Natural killer cell (primary cell): ENCODE data around the gene FGFR2. TPM values are rescaled to one million over a fixed set of nuclear protein-coding genes. Genes with fewer than 3 reads are reported as not detected.

Experiments
- ATAC-seq, 3 donors: fragments of 150-1000 bp in 2 of 3; fragments of 200-7000 bp in 1 of 3; cut with Tn5 transposase; 1 replicate in 1 of 3; 2 replicates in 2 of 3; pipeline ENCODE4 v1.10.0; 2021; ENCODE audit warnings: mild to moderate bottlenecking in 2 of 3, moderate library complexity in 2 of 3
- DNase-seq, 2 donors: peaks; one replicate each; pipeline versions ENCODE4 v3.0.0 to v3.0.0-alpha.2; 2013 to 2021; ENCODE audit warnings: mixed read lengths in 1 of 2
- H3K27ac ChIP-seq: one replicate; pipeline ENCODE4 v1.5.1; 2013; ENCODE audit warnings: mild to moderate bottlenecking, low read length
- H3K27me3 ChIP-seq: one replicate; pipeline ENCODE4 v1.6.1; 2013; ENCODE audit warnings: low read length; ENCODE audit not compliant: control insufficient read depth, insufficient read depth
- H3K36me3 ChIP-seq: one replicate; pipeline ENCODE4 v1.6.1; 2013; ENCODE audit warnings: low read length; ENCODE audit not compliant: control insufficient read depth, insufficient read depth
- H3K4me1 ChIP-seq: one replicate; pipeline ENCODE4 v1.6.1; 2013; ENCODE audit warnings: low read length; ENCODE audit not compliant: control insufficient read depth, insufficient read depth
- H3K4me3 ChIP-seq: one replicate; pipeline ENCODE4 v1.5.1; 2013; ENCODE audit warnings: low read length
- H3K9me3 ChIP-seq: one replicate; pipeline ENCODE4 v1.6.1; 2013; ENCODE audit warnings: low read length; ENCODE audit not compliant: control insufficient read depth, insufficient read depth
- H3K27ac Mint-ChIP-seq, 2 donors: one replicate each; pipeline ENCODE4 v1.8.0; 2022; ENCODE audit warnings: mild to moderate bottlenecking in 2 of 2, mixed read lengths in 2 of 2, moderate library complexity in 1 of 2
- H3K27me3 Mint-ChIP-seq, 2 donors: one replicate each; pipeline ENCODE4 v1.8.0; 2022; ENCODE audit warnings: low read depth in 2 of 2, mixed read lengths in 2 of 2
- H3K36me3 Mint-ChIP-seq: one replicate; pipeline ENCODE4 v1.8.0; 2022; ENCODE audit warnings: mixed read lengths
- H3K4me1 Mint-ChIP-seq, 2 donors: one replicate each; pipeline ENCODE4 v1.8.0; 2022; ENCODE audit warnings: mixed read lengths in 2 of 2
- H3K4me3 Mint-ChIP-seq: one replicate; pipeline ENCODE4 v1.8.0; 2022; ENCODE audit warnings: mild to moderate bottlenecking, moderate library complexity, mixed read lengths
- H3K9me3 Mint-ChIP-seq, 2 donors: one replicate each; pipeline ENCODE4 v1.8.0; 2022; ENCODE audit warnings: mixed read lengths in 2 of 2
- CTCF ChIP-seq: fragments of 200-600 bp; IDR thresholded peaks from one replicate; pipeline ENCODE4 v1.8.0; 2022; ENCODE audit warnings: antibody characterized with exemption
- WGBS: methylation state at CpG from one replicate; pipeline ENCODE4 v1.1.7; 2013; ENCODE audit warnings: missing lambda C conversion rate; ENCODE audit not compliant: insufficient coverage; 5-methylcytosine and 5-hydroxymethylcytosine counted together
- intact Hi-C: fragments of 100-400 bp; cut with micrococcal nuclease; formaldehyde crosslinking; loops from one replicate; pipeline ENCODE4 v1.14.2; 2022
- total RNA-seq, 4 donors: library from RNA; stranded (reverse); fragments of 120-200 nt in 1 of 4; gene quantifications; one replicate each; pipeline versions ENCODE4 v1.2.3 to v1.2.4, GENCODE V29; 2013 to 2022

Gene FGFR2
- total RNA-seq, 3 donors from 2014 or later (not counting 1 experiment from before 2014, with no cell fraction given) = 0.72 to 5.6 TPM; not detected in 1

GRCh38 chr10:121484816-121485215 is 113.4 kb downstream of the FGFR2 start:
- Mint-ChIP-seq H3K9me3 (no peaks in the 10 kb centered on the region), H3K36me3 (no peaks in the 10 kb centered on the region), H3K4me3 (no peak overlapping the region), H3K4me1 (no peaks in the 10 kb centered on the region), H3K27me3 (peaks cover 0 to 8% of the 10 kb centered on the region in 2 donors), H3K27ac (no peak overlapping the region)
- H3K27me3 ChIP-seq = no peaks in the 10 kb centered on the region
- no peak for TF ChIP-seq CTCF
- no peaks in the 10 kb centered on the region for H3K4me1 ChIP-seq
- H3K27ac ChIP-seq = no peak overlapping the region
- H3K9me3 ChIP-seq = no peaks in the 10 kb centered on the region
- H3K36me3 ChIP-seq = no peaks in the 10 kb centered on the region
- H3K4me3 ChIP-seq = no peak overlapping the region
- DNase-seq (no peak), ATAC-seq (no peak)
- WGBS = 45% methylated on average over 13 of the region's 13 CpGs
- intact Hi-C loops = no loop called here

GRCh38 chr10:121484401-121484800 is 113.8 kb downstream of the FGFR2 start:
- no peaks in the 10 kb centered on the region for H3K9me3 Mint-ChIP-seq
- H3K4me3 Mint-ChIP-seq = no peak overlapping the region
- intact Hi-C loops = no loop called here
- 79% methylated on average over 6 of the region's 8 CpGs for WGBS
- H3K36me3 ChIP-seq = no peaks in the 10 kb centered on the region
- H3K27ac ChIP-seq = no peak overlapping the region
- H3K27me3 ChIP-seq = no peaks in the 10 kb centered on the region
- ATAC-seq (no peak), DNase-seq (no peak)
- H3K4me1 ChIP-seq = no peaks in the 10 kb centered on the region
- no peaks in the 10 kb centered on the region for H3K4me1 Mint-ChIP-seq
- H3K4me3 ChIP-seq = no peak overlapping the region
- H3K27me3 Mint-ChIP-seq = peaks cover 0 to 8% of the 10 kb centered on the region in 2 donors
- no peaks in the 10 kb centered on the region for H3K9me3 ChIP-seq
- H3K27ac Mint-ChIP-seq = no peak overlapping the region
- H3K36me3 Mint-ChIP-seq = no peaks in the 10 kb centered on the region
- TF ChIP-seq CTCF = no peak

GRCh38 chr10:121481180-121481579 is 117.1 kb downstream of the FGFR2 start:
- peaks cover 0 to 5% of the 10 kb centered on the region in 2 donors for H3K27me3 Mint-ChIP-seq
- Histone ChIP-seq H3K36me3 (no peaks in the 10 kb centered on the region), H3K27ac (no peak overlapping the region), H3K27me3 (no peaks in the 10 kb centered on the region), H3K4me1 (no peaks in the 10 kb centered on the region), H3K4me3 (no peak overlapping the region), H3K9me3 (no peaks in the 10 kb centered on the region)
- no peak overlapping the region for H3K4me3 Mint-ChIP-seq
- no peaks in the 10 kb centered on the region for H3K9me3 Mint-ChIP-seq
- no peak overlapping the region for H3K27ac Mint-ChIP-seq
- TF ChIP-seq CTCF = no peak
- no peaks in the 10 kb centered on the region for H3K36me3 Mint-ChIP-seq
- ATAC-seq = no peak
- DNase-seq = no peak
- intact Hi-C loops = no loop called here
- no peaks in the 10 kb centered on the region for H3K4me1 Mint-ChIP-seq
- WGBS = 75% methylated on average over 1 of the region's 1 CpG

- intact Hi-C loops = no loop called here
Measured at GRCh38 chr10:121478556-121478955, 119.7 kb downstream of the FGFR2 start.

More at GRCh38 chr10:121478556-121478955, 119.7 kb downstream of the FGFR2 start:
- Histone ChIP-seq H3K36me3 (no peaks in the 10 kb centered on the region), H3K4me3 (no peak overlapping the region), H3K4me1 (no peaks in the 10 kb centered on the region), H3K27ac (no peak overlapping the region), H3K9me3 (no peaks in the 10 kb centered on the region), H3K27me3 (no peaks in the 10 kb centered on the region)
- peaks cover 0 to 5% of the 10 kb centered on the region in 2 donors for H3K27me3 Mint-ChIP-seq
- H3K4me1 Mint-ChIP-seq = no peaks in the 10 kb centered on the region
- H3K9me3 Mint-ChIP-seq = no peaks in the 10 kb centered on the region
- no peak for ATAC-seq
- WGBS = 95% methylated on average over 7 of the region's 7 CpGs
- no peak overlapping the region for H3K4me3 Mint-ChIP-seq
- no peaks in the 10 kb centered on the region for H3K36me3 Mint-ChIP-seq
- DNase-seq = no peak
- no peak for TF ChIP-seq CTCF
- H3K27ac Mint-ChIP-seq = no peak overlapping the region
